IPS-NIHi7 (cell line): ENCODE measurements around the gene RNF157.

Experiments
- DNase-seq: peaks from one replicate; pipeline ENCODE4 v3.0.0; 2012; ENCODE audit warnings: mixed read lengths; ENCODE audit errors: extremely low spot score

Gene RNF157

DNA sequence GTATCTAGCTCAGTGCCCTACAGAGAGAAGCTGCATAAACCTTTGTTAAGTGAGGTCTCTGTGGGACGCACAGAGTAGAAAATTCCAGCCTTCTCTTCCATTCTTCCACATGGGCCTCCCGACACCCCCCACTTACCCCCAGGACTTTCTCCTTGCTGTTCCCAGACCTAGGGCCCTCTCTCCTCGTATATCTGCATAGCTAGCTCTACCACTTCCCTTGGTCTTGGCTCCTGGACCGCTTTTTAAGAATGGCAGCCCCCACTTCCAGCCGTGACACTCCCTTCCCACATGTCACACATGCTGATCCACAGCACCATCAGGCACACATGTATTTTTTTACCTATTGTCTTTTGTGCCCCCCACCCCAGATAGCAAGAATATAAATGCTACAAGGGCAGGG lies 82.5 kb downstream of the RNF157 start:
- no peak for DNase-seq

DNA sequence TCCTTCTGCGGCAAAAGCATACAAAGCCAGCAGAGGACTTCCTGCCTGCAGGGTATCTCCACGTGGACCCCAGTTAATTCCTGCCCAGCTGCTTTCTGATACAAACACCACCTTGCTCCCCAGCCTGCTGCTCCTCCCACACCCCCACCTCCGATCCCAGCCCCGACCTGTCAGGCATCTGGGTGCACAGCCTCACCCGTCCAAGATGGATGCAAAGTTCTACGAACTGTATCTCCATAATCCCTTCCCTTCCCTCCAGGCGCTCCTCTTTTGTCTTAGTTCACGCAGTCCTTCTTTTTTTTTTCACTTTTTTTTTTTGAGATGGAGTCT lies 83.7 kb downstream of the RNF157 start:
- DNase-seq: no peak

DNA sequence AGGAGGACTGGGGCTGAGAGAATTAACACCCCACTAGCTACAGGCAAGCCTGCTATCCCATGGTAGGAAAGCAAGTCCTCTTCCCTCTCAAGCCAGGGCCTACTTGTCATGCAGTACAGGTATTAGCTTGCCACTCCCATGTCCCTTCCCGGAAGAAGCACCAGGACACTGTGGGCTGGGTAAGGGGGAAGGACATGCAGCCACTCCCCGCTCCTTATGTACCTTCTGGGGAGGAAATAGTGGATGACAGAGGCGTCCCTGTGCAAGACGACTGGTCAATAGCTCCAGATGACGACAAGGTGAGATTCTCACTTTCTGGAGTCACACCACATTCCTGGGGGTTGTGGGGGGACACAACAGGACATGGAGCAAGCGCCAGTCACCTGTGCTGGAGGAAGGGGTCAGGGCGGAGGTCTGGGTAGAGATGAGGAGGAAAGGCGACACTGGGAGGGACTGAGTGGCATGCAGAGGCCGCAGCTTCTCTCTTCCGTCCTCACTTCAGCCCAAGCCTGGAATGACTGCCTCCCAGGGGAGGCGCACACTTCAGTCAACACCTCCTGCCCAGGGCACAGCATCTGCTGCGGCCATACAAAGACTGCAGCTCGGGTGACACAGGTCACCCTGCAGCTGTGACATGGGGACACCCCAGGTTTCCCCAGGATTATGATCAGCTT lies 84.2 kb downstream of the RNF157 start:
- no peak for DNase-seq

DNA sequence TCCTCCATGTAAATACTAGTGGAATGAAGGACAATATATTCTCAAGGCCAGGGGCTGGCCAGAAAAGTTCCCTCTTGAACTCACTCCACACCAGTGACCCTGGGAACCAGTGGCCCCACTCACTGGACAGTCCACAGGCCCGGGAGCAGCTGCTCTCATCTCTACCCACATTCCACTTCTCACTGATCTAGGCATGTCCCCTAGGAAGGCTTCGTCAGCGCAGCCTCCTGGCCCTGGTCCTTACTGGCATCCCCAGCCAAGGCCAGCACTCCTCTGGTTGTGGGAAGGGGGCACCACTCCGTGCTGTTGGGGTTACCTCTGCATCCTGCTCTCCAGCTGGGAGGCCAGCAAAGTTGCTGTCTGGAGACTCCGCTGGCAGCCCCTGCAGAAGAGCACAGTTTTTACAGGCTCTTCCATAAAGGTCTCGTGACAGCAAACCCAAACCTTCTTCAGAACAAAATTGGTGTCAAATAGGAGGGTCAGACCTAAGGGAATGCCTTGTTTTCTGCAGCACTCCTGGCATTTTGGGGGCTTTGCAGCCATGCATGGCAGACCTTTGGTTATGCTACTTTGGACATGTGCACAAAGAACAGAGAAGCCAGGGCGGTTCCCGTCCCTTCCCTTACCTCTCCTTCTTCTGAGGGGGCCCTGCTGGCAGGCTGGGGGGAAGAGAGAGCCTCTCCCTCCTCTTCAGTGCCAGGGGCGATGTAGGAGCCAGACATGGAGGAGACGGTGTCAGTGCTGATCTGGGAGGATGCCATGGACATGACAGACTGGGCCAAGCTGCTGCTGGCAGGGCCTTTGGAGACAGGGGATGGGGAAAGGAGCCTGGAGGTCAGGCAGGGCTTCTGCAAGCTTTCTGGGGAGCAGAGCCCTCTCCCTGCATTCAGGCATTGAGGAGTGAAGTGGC lies 85.1 kb downstream of the RNF157 start:
- no peak for DNase-seq

DNA sequence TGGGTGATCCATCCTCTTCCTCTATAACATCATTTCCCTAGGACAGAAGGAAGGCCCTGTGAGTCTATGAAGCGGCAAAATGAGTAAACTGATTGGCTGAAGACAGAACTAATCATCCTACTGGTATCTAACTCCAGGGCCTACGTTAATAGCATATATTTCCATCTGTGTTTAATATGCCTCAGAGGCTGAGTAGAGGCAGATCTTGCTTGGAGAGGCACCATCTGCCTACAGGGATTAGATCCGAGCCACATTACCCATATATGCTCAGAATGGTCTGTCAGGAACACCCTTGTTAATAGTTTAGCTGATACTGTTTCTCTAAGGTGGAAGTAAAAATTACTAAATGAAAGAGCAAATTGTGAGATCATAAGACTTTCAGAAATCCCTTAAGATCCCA lies 86.0 kb downstream of the RNF157 start:
- no peak for DNase-seq

DNA sequence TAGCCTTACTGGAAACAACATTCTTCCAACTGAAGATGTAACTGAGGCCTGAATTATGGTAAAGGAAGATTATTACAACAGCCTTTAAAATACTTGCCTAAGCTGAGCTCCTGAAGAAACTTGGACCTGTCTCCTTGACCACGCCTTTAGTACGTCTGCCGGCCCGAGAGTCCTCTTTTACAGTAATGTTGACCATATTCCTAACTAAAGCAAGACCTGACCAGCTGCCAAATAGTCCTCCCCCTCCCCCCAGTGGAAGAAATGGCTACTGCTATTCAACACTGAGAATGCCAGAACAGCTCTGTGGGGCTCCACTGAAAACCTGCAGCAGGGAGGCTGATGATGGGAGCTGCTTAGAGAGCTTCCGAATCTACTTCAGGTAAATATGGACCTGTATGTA lies 86.7 kb downstream of the RNF157 start:
- DNase-seq: no peak

DNA sequence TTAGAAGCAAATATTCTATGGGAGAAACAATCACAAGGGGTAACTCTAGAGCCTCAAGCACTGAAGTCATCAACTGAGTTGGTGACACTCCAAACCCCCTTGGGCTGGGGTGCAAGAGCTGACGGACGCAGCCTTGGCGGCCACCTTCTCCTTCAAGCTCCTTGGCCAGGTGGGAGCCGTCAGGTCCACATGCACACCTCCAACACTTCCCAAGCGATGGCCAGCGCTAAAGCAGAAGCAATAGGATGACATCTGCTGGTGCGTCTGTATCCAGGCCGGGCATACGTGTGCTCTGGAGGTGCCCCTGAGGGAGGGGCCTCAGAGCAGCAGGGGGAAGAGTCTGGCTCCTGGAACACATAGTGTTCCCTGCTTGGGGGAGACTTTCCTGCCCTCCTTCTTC lies 87.1 kb downstream of the RNF157 start:
- no peak for DNase-seq

DNA sequence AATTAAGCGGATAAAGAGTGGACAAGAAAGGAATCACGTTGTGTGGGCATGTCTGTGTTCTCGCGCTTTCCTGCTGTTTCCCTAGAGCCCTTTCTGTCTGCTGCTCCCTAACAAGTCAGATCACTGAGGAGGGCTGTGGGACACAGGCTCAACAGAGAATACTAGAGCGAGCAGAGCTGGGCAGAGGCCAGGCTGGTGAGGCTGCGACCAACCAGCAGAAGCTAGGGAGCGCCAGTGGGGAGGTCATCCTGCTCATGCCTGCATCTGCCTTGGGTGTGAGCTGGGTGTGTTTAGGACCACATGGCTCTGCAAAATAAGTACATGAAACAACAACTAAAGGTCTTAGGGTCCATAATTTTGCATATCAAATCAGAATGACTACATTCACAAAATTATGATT lies 87.7 kb downstream of the RNF157 start:
- no peak for DNase-seq

DNA sequence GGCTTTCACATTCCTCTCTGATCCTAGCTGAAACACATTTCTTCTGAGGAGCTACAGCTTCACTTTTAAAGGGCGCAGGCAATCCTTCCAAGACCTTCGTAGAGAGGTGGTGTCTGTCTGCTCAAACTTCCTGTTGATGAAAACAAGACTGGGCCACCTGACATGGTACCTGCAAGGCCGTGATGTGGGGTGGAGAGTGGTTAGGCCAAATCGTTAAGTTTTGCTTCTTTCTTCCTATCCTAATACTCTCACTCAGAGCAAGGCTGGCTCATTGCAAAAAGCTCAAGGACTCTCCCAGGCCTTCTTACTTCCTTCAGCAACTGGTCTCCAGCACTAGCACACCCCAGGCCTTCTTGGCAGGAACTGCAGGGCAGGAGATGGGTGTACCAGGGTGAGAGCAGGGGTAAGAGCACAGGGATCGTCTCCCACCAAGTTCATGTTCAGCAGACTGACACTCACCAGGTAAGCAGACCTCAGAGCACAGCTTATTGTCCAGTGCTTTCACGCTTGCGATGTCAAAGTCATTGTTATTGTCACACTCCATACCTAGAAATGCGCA lies 88.3 kb downstream of the RNF157 start:
- DNase-seq: no peak

DNA sequence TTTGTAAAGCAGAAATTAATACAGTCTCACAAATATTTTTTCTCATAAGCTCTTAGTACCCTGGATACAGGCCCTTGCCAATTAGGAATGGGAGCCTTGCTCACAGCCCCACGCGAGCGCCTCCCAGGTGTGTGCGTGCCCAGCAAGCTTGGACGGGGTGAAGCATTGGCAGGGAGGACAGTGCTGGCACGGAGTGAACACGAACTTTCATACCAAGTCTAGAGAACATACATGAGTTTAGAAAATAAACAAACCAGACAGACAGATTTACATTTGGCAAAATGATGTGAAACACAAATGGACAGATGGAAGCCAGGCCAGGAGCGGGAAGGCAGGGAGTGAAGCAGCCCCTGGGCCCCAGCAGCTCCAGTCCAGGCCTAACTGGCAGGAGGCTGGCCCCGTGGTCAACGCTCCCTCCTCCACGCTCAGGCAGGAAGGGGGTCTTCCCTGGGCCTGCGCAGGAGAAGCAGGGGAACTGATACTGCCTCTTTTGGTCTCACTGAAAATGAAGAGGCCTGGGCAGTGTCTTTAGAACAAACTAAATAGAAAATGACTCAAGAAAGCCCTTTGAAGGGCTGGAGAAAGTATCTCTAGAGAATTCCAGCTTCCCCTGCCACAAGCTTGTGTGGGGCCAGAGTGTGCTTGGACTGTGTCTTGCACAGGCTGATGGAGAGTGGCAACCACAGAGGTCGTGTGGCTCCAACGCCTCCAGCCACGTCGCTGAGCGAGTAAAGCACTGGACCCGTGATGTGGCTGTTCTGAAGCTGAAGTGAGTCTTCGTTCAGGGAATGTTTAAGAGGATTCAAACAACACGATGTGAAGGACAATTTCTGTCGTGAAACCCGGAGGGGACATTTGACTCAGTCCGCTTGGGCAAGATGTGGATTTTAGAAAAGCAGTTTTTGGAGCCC lies 89.3 kb downstream of the RNF157 start:
- DNase-seq: no peak

DNA sequence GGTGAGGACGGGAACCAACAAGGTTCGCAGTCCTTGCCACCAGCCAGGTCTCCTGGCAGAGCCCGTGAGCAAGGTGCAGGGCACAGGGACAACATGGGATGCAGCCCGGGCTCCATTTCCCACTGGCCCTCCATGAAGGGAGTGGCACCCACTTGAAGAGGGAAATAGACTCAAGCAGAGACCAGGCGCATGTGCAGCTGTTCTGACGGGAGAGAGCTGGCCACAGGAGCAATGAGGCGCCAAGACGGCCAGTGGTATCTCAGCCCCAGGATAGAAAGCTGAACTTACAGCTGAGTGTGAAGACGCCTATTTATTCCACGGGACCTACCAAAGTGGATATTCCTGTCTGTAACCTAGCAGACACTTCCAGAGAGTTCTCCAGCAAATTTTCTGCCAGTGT lies 91.1 kb downstream of the RNF157 start:
- no peak for DNase-seq

DNA sequence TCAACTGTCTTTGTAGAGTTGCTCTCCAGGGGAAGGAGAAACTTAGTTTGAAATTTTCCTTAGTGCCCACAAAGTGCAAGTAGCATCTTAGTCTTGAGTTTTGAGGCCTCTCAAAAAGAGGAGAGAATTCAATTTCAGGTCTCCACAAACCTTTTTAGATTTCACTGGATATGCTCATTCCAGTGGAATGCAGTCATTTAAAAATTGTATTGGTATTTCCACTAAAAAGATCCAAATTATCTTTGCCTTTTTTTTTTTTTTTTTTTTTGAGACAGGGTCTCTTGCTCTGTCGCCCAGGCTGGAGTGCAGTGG lies 92.3 kb downstream of the RNF157 start:
- no peak for DNase-seq

DNA sequence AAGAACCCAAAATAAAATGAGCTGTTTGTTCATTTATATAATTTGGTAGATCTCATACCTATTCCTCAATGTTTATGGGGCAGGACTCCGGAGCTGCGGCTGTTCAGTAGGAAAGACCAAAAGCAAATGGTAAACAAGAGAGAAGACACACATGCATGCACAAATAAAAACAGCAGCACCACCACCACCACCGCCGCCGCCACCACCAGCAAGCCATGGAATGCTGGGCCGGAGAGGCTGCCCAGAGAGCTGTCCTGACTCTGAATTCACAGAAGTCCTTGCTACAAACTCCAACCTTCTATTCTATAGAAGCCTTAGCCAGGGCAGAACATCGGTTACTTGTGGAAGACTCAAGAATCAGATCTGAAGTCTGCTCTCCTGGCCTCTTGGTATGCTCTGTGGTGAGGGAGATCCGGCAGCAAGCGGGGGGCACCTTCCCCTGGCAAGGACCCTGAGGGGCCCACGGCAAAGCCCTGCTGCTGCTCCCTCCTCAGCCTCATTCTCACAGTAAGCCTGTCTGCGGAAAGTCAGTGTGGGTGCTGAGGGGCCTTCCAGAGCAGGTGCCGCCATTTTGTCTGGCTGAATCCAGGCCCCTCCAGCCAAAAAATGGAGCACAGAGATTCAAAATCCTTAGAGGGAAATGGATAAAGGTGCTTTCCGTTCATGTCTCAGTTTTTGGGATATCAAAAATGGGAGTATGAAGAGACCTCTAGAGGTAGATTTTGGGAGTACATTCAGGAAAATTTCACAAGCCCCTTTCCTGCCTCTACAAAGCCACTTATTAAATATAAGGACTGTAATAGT lies 92.9 kb downstream of the RNF157 start:
- DNase-seq: no peak

DNA sequence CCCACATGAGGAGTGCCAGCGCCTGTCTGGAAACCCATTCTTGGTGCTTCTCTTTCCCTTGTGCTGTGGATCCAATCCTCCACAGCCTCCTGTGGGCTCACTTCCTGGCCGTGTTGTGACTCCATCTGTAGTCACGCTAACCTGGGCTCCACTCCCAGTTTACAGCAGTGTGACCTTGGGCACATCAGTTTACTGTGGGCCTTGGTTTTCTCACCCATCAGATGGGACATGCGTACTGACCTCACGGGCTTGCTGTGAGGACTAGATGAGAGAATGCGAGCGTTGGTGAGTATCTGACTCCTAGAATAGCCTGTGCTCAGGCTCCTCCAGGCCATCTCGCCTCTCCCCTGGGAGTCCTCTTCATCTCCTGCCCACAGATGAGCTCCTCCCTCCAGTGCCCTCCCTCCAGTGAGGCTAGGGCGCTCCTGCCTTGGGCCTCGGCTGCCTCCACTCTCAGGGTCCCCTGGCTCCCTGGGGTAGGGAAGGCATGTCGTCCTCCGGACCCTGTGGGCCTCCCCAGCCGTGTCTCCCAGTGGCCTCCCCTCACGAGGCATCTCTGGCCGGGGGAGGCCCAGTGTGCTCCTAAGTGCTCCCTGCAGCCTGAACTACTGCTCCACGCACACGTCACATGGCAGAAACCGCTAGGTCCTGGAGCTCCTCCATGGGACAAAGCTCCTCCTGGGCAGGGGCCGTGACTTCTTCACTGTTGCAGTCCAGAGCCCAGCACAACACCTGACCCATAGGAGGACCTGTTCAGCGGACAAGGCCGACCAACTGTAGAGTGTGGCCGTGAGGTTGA lies 94.0 kb downstream of the RNF157 start:
- no peak for DNase-seq

DNA sequence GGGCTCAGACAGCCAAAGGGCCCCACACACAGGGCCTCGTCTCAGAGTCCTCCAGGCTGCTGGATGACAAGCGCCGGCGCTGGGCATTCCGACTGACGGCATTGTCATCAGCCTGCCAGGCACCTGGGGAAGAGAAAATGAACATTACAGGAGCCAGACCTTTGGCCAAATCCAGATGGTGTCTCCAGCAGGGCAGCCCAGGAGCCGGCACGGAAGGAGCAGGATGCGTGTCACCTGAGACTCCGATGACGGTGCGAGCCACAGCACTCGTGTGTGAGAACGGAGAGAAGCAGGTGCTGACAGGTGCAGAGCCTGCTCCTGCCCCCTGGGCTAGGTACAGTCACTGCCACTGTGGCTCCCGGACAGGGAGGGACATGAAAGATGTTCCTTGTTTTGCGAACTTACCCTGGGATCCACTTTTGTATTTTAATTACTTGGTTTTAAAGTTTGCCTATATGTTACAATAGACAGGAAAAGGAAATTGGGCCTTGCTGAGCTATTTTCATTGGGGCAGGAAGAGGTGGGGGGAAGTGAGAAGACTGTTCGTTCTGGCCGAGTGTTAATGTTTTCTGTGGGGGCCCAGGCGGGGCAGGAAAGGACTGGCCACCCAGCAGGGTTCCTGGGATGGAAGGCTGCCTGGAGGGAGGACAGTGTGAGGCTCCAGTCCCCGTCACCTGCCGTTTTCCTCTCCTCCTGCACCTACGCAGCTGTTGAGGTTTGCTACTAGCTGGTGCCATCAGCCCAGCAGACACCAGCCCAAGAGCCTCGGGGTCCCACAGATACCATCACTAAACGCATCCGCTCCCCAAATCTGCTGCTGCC lies 94.9 kb downstream of the RNF157 start:
- DNase-seq: no peak

DNA sequence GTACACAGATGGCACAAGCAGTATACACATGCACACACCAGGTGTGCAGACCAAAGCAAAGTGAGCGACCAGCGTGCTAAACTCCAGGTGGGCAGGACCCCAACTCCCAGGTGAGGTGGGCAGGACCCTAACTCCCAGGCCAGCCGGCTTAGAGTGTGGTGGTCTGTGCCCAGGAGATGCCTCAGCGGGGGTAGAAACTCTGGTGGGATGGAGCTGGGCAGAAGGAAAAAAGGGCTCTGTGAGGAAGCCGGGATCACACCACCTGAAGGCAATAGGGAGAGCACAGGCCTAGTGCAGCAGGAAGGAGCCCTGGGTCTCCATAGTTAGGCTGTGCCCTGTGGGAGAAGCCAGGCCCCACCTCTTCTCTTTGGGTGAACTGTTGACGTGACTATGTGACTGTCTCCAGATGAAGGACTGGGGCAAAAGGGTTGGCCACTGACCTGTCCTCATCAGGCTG lies 97.7 kb downstream of the RNF157 start:
- DNase-seq: no peak

DNA sequence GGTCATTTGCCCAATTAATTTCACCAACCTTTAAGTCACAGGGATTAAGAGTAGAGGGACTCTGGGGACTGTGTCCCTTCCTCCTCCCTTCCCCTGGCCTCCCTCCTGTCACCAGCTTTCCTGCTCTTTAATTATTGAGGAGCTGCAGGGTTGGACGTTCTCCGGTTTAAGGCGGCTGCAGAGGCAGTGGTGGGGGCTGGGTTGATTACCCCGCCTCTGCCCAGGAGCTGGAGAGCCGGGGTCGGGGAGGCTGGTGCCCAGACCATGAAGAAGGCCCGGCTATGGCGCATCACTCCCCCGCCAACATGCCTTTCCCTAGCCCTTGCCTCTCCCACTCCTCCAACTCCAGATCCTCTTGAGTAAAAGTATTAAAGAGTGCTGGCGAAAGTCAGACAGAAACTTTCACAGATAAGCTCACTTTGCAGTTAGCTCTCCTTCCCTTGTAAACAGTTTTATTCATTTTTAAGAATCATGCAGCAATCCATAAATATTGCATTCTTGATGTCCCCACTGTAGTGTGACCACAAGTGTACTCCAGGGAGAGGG lies 98.2 kb downstream of the RNF157 start:
- no peak for DNase-seq

DNA sequence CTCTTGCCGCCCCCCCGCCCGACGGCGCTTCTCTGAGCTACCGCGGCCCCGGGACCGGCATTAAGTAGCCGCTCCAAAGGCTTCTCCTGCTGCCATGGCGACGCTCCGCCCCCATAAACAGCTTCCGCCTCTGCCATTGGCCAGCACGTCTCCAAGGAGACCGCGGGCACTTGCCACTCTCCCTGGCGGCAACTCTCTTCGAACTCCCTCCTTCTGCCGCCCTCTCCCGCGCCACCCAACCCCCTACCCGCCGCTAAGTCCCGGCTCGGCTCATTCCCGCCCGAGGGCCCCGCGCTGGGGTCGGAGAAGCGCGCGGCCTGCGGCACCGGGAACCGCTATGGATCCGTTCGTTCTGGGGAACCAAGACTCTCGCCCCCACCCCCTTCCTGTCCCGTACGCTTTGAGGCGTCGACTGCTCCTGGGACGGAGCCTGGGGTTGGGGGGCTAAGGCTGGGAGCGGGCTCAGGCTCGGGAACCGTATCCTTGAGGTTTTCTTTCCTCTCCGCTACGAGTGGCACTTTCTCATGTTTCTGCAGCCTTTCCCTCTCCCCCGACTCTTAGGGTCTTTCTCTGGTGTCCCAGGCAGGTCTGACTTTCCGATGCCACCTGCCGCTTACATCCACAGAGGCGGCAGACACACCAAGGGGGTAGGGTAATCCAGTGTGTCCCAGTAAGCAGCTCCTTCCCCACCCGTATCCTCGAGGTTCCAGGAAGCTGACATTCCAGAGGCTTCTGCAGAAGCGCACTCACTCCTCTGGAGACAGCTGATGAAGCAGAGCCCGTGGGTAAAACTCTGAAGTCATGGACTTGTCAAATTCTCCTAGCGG lies 98.9 kb downstream of the RNF157 start, which contains the start of gene FOXJ1:
Gene FOXJ1 (minus strand): TSS at position 34 of the 827 bp plus-strand sequence. CDS start 850 bp downstream, outside the sequence.
- peak; percentile 97 for DNase-seq
